NCI-H345 treated with DMSO at 0.1 percent for 48 hours (cell line): ENCODE data around the gene MTHFD1.
"Not testable (repeated sequence)": the region's sequence is repeated elsewhere in the genome, so short reads cannot be mapped to it uniquely, and the experiment has no call there.

ENCODE experiments used
- DNase-seq: peaks from one replicate; lab custom pipeline; 2025; ENCODE audit not compliant: unreplicated experiment; lab: John Stamatoyannopoulos, UW

The MTHFD1 gene

DNA sequence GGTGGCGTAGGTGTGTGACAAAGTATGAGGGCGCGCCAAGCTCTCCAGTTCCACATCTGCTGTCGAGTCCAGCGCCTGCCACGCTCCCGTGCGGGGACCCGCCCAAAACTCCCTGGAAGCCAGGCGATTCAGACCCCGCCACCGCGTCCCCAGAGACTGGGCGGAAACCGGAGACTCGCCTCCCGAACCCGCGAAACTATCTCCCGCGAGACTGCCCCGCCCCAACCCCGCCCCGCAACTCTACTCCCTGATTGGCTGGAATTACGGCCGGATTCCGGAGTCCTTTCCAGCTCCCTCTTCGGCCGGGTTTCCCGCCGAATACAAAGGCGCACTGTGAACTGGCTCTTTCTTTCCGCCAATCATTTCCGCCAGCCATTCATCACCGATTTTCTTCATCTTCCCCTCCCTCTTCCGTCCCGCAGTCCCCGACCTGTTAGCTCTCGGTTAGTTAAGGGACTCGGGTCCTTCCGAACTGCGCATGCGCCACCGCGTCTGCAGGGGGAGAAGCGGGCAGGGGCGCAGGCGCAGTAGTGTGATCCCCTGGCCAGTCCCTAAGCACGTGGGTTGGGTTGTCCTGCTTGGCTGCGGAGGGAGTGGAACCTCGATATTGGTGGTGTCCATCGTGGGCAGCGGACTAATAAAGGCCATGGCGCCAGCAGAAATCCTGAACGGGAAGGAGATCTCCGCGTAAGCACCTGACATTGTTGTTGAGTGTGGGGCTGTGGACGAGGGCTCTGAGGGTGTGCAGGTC lies at the start of gene MTHFD1:
TSS of gene MTHFD1 (plus strand) at position 572 of the 751 bp plus-strand sequence. CDS start at position 647, 75 bp downstream.
- peak; percentile 97 for DNase-seq

- peak; percentile 98 for DNase-seq
Observed at GRCh38 chr14:64338616-64339316, 49.4 kb upstream of the MTHFD1 start.

DNA sequence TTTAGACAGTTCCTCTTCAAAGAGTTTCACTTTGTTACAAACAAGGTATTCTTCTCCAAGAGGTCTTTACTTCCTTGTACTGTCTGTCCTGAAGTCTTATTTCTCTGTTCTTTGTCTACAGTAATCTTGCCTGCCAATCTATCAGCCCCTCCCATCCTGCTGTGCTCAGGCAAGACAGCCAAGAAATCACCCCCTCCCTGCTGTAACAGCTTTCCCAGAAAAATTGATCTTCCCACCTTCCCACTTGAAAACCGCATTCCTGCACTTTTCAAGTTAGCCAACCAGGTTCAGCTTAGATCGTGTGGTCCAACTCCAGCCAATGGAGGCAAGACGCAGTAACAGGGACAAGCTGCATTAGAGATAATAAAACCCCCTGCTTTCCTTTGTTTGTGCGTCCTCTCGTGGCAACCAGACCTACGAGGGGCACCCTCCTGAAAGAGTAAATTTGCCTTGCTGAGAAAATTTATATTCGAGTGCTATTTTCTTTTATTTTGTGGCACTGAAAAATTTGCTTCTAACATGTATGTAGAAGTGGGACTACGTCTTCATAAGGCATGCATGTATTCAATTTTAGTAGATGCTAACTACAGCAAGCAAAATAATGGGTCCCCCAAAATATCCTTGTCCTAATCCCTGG lies 47.5 kb upstream of the MTHFD1 start:
- no peak for DNase-seq

- DNase-seq: no peak
Observed at GRCh38 chr14:64347748-64348147, 40.4 kb upstream of the MTHFD1 start.

GRCh38 chr14:64349741-64350490 lies 38.2 kb upstream of the MTHFD1 start:
- no peak for DNase-seq

- no peak for DNase-seq
Observed at GRCh38 chr14:64363265-64363846, 24.8 kb upstream of the MTHFD1 start.

DNA sequence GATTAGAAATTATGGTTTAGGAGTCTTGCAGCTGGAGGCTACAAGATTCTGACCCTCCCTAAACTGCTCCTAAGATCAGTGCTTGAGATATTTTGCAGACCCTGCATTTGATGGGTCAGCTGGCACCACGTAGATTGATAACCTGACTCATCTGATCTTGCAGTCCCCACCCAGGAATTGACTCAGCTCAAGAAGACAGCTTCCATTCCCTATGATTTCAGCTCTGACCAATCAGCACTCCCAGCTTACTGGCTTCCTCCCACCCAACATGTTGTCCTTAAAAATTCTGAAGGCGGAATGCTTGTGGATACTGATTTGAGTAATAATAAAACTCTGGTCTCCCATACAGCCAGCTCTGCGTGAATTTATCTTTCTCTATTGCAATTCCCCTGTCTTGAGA lies 23.2 kb upstream of the MTHFD1 start:
- no peak for DNase-seq

- DNase-seq: not testable (repeated sequence)
Observed at GRCh38 chr14:64365358-64365889, 22.7 kb upstream of the MTHFD1 start.

- no peak for DNase-seq
Observed at GRCh38 chr14:64369201-64369600, 19.0 kb upstream of the MTHFD1 start.

DNA sequence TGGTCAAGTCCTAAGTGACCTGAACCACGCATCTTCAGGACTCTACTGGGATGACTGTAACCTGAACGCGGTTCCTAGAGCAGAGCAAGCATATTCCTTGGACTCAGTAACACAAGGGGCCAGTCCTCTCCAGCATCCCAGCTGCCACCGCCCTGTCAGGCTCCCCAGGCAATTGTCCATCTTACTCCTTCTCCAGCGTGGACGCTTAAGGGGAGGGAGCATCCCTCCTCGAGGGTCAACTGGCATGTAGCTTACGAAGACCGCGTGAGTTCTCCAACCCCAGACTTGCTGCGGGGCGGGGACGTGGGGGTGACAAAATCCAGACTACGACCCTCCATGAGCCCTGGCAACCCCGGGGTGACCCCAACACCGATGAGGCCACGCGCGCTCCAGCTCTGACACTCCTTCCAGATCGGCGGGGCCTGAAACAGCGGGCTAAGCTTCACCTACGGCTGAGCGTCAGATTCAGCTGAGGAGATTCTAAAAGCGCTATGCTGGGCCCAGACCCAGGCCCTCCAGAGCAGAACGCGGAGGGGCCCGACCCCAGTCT lies 846 bp upstream of the MTHFD1 start:
- DNase-seq: peak; percentile 6

DNA sequence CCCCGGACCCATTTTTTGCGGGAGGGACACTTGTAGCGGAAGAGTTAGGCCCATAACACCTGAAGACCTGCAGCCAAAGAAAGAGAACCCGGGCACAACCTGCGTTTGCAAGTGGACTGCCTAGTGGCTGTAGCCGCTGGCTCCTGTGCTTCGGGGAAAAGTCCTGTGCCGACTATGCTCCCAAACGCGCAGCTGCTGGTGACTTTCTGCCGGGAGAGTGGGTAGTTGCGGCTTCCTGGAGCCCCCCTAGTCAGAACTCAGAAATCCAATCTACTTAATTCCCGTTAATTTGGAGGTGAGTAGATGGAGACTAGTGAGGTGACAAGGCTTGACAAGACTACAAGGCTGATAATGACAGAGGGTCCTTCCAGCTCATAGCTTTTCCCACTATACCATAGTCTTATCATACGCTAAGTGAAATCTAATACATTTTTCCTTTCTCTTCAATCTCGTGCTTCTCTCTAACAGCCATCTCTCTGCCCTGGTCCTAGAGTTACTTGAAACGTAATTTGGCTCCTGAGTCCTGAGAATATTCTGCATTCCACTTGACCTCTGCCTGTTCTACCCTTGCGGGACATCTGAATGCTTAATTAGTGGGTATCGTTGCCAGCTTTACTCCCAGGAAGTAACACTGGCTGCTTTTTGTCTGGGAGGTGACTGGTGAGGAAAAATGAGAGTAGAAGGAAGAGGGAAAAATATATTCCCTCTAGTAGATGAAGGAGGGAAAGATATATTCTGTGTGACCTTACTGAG lies 556 bp downstream of the MTHFD1 start:
- peak; percentile 3 for DNase-seq

DNA sequence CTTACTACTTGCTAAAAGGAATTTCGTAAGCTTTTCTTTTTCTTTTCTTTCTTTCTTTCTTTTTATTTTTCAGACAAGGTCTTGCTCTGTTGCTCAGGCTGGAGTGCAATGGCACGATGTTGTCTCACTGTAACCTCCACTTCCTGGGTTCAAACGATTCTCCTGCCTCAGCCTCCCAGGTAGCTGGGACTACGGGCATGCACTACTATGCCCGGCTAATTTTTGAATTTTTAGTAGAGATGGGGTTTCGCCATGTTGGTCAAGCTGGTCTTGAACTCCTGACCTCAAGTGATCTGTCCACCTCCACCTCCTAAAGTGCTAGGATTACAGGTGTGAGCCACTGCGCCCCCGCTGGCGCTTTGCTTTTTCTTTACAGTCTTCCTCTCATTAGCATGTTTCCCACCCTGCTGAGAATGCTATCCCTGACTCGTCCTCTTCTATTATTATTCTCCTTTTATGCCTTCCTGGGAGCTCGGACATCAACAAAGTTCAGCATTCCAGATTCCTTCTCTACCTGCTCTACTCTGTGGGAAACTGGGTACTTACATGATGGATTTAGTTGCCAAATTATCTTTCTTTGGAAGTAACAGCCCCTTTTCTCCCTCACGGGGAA lies 3.1 kb downstream of the MTHFD1 start:
- no peak for DNase-seq

DNA sequence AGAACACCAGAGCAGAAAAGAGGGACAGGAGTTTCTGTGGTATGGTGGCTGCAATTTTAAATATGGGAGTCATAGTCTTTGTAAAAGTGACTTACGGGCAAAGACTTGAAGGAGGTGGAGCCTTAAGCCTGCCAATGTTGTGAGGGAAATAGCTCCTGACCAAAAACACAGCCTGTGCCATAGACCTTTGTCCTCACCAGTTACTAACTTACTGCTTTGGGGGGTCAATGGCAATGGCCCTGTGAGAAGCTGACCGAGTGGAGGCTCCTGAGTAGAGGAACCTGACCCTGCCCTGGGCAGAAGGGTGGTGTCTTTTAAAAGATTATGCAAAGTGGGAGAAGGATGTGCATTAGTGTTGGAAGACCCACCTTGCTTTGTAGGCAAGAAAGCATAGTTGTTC lies 3.8 kb downstream of the MTHFD1 start:
- DNase-seq: no peak

DNA sequence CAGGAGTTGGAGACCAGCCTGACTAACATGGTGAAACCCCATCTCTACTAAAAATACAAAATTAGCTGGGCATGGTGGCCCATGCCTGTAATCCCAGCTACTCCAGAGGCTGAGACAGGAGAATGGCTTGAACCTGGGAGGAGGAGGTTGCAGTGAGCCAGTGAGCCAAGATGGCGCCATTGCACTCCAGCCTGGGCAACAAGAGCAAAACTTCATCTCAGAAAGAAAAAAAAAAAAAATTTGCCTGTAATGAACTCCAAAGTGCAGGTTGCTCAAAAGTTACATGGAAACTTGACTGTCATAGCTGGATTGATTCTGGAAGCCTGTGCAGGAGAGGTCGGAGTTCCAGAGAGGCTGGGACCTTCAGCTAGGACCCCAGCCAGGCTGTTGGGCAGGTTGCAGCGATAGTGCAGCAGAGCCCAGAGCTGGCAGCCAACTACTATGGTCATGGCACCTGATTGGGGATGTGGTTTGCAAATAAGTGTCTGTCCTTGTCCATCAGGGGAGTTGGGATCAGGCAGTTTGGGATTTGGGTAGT lies 5.1 kb downstream of the MTHFD1 start:
- not testable (repeated sequence) for DNase-seq

- DNase-seq: no peak
Observed at GRCh38 chr14:64394423-64394822, 6.3 kb downstream of the MTHFD1 start.

DNA sequence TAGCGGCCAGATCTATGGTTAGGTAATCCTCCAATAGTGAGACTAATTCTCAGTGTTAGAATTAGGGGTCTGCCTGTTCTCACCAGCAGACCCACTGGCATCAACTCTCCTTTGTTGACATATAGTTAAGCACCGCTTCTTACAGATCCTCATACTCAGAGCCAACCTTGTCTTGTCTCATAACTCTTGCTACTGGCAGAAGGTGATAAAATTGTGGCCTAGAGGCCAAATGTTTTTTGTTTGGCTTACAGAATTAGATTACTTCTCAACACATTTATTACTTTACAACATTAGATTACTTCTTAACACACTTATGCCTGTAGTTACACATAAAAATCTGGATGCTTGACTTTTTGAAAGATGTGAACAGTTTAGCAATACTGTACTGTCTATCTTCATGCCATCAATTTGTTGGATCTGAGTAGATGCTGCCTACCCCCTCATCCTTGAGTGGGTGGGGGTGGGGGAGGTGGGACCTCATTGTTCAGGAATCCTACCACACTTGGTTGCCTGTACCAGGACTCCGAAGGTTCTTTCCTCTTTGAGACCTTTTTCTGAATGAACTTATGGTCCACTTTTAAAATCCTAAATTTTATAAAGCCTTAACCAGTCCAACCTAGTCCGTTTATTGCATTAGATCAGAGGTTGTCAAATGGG lies 7.0 kb downstream of the MTHFD1 start:
- no peak for DNase-seq

DNA sequence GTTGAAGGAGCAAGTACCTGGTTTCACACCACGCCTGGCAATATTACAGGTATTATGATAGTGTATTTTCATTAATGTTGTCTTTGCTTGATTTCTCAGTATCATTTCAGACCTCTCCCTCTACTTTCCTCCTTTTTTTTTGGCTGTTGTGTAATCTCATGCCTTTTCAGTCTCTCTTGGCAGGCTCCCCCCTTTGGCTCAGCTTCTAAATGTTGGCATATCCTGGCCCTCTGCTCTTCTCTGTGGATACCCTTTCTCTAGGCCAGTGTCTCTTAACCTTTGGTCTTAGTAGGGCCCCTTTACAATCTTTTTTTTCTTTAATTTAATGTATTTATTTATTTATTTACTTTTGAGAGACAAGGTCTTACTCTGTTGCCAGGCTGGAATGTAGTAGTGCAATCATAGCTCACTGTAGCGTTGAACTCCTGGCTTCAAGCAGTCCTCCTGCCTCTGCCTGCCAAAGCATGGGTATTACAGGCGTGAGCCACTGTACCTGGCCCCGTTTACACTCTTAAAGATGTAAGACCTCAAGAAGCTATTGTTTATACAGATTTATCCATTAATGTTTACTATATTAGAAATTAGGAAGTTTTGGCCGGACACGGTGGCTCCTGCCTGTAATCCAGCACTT lies 12.8 kb downstream of the MTHFD1 start:
- no peak for DNase-seq

- no peak for DNase-seq
Observed at GRCh38 chr14:64401949-64402348, 13.8 kb downstream of the MTHFD1 start.
